Measurements from ENCODE around the gene SHC2.
A peak's percentile ranks its signal among the peaks of the same experiment; 100 is the strongest.

DNA sequence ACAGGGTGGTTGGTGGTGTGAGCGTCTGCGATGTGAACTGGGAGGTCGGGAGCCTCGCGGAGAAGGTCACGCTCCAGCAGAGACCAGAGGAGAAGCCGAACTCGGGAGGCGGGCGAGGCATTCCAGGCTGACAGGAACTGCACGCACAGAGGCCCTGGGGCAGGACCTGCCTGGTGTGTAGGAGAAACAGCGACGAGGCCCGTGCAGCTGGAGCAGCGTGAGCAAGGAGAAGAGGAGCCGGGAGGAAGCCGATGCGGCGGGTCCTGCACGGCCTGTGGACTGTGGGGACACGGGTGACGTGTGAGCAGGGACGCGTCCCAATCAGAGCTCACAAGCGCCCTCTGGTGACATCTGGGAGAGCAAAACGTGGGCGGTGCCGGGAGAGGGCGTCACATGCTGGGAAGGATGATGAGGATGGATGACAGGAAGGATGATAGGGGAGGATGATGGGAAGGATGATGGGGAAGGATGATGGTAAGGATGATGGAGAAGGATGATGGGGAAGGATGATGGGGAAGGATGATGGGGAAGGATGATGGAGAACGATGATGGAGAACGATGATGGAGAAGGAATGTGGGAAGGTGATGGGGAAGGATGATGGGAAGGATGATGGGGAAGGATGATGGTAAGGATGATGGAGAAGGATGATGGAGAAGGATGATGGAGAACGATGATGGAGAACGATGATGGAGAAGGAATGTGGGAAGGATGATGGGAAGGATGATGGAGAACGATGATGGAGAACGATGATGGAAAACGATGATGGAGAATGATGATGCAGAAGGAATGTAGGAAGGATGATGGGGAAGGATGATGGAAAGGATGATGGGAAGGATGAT, 19.4 kb upstream of the SHC2 start:
- TF ChIP-seq, protein P1, sequence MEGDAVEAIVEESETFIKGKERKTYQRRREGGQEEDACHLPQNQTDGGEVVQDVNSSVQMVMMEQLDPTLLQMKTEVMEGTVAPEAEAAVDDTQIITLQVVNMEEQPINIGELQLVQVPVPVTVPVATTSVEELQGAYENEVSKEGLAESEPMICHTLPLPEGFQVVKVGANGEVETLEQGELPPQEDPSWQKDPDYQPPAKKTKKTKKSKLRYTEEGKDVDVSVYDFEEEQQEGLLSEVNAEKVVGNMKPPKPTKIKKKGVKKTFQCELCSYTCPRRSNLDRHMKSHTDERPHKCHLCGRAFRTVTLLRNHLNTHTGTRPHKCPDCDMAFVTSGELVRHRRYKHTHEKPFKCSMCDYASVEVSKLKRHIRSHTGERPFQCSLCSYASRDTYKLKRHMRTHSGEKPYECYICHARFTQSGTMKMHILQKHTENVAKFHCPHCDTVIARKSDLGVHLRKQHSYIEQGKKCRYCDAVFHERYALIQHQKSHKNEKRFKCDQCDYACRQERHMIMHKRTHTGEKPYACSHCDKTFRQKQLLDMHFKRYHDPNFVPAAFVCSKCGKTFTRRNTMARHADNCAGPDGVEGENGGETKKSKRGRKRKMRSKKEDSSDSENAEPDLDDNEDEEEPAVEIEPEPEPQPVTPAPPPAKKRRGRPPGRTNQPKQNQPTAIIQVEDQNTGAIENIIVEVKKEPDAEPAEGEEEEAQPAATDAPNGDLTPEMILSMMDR (IDR thresholded peaks at IDR 0.05), result peak; percentile 56 to 69 (median 63)
- TF ChIP-seq EP300 (IDR thresholded peaks at IDR 0.05), result no peak
